ENCODE data around the gene SET. TPM values are rescaled to one million over a fixed set of nuclear protein-coding genes. Genes with fewer than 3 reads are reported as not detected.

Gene SET
- total RNA-seq, 1 donor from 2014 or later = 663 TPM

- no peaks in the 10 kb centered on the region for H3K36me3 ChIP-seq (ENCODE audit: control insufficient read depth, insufficient read depth, low read length)
- no peak for DNase-seq (ENCODE audit: low read depth)
- H3K27me3 ChIP-seq (ENCODE audit: control insufficient read depth, insufficient read depth, low read length) = no peaks in the 10 kb centered on the region
- H3K4me3 ChIP-seq (ENCODE audit: low read depth, low read length) = peak overlapping the region; percentile 57
- TF ChIP-seq CTCF (IDR thresholded peaks at IDR 0.05; ENCODE audit: insufficient read depth, low read length, poor library complexity, severe bottlenecking) = no peak
Observed at GRCh38 chr9:128684065-128684324, 5.0 kb upstream of the SET start.

GRCh38 chr9:128684325-128685199 lies 4.5 kb upstream of the SET start:
- DNase-seq (ENCODE audit: low read depth) = peak; percentile 61
- no peak for TF ChIP-seq CTCF (IDR thresholded peaks at IDR 0.05; ENCODE audit: insufficient read depth, low read length, poor library complexity, severe bottlenecking)
- no peaks in the 10 kb centered on the region for H3K36me3 ChIP-seq (ENCODE audit: control insufficient read depth, insufficient read depth, low read length)

GRCh38 chr9:128685636-128686489 lies 3.2 kb upstream of the SET start:
- H3K4me3 ChIP-seq (ENCODE audit: low read depth, low read length) = no peak overlapping the region
- H3K36me3 ChIP-seq (ENCODE audit: control insufficient read depth, insufficient read depth, low read length) = peaks cover 1% of the 10 kb centered on the region
- TF ChIP-seq CTCF (IDR thresholded peaks at IDR 0.05; ENCODE audit: insufficient read depth, low read length, poor library complexity, severe bottlenecking) = no peak
- no peaks in the 10 kb centered on the region for H3K27me3 ChIP-seq (ENCODE audit: control insufficient read depth, insufficient read depth, low read length)
- DNase-seq (ENCODE audit: low read depth) = no peak

More at GRCh38 chr9:128684325-128685199, 4.5 kb upstream of the SET start:
- H3K27me3 ChIP-seq (ENCODE audit: control insufficient read depth, insufficient read depth, low read length) = no peaks in the 10 kb centered on the region
- peak overlapping the region; percentile 57 for H3K4me3 ChIP-seq (ENCODE audit: low read depth, low read length)

GRCh38 chr9:128687453-128687852 lies 1.6 kb upstream of the SET start:
- Histone ChIP-seq H3K36me3 (ENCODE audit: control insufficient read depth, insufficient read depth, low read length) (peaks cover 1% of the 10 kb centered on the region), H3K4me3 (ENCODE audit: low read depth, low read length) (no peak overlapping the region), H3K27me3 (ENCODE audit: control insufficient read depth, insufficient read depth, low read length) (no peaks in the 10 kb centered on the region)
- TF ChIP-seq CTCF (IDR thresholded peaks at IDR 0.05; ENCODE audit: insufficient read depth, low read length, poor library complexity, severe bottlenecking) = no peak
- no peak for DNase-seq (ENCODE audit: low read depth)

GRCh38 chr9:128689293-128689774 lies 312 bp downstream of the SET start:
- H3K36me3 ChIP-seq (ENCODE audit: control insufficient read depth, insufficient read depth, low read length) = peaks cover 1% of the 10 kb centered on the region
- peak overlapping the region; percentile 95 for H3K4me3 ChIP-seq (ENCODE audit: low read depth, low read length)
- no peak for TF ChIP-seq CTCF (IDR thresholded peaks at IDR 0.05; ENCODE audit: insufficient read depth, low read length, poor library complexity, severe bottlenecking)
- no peak for DNase-seq (ENCODE audit: low read depth)
- no peaks in the 10 kb centered on the region for H3K27me3 ChIP-seq (ENCODE audit: control insufficient read depth, insufficient read depth, low read length)
